HG02798 (cell line): Measurements from ENCODE around the gene FBLN1.
"Not testable (repeated sequence)": the region's sequence is repeated elsewhere in the genome, so short reads cannot be mapped to it uniquely, and the experiment has no call there.

Experiments used
- ATAC-seq: cut with Tn5 transposase; IDR thresholded peaks from one replicate; pipeline ENCODE4 v1.9.1; 2021; ENCODE audit warnings: mild to moderate bottlenecking; ENCODE audit not compliant: unreplicated experiment, poor library complexity

Gene FBLN1

DNA sequence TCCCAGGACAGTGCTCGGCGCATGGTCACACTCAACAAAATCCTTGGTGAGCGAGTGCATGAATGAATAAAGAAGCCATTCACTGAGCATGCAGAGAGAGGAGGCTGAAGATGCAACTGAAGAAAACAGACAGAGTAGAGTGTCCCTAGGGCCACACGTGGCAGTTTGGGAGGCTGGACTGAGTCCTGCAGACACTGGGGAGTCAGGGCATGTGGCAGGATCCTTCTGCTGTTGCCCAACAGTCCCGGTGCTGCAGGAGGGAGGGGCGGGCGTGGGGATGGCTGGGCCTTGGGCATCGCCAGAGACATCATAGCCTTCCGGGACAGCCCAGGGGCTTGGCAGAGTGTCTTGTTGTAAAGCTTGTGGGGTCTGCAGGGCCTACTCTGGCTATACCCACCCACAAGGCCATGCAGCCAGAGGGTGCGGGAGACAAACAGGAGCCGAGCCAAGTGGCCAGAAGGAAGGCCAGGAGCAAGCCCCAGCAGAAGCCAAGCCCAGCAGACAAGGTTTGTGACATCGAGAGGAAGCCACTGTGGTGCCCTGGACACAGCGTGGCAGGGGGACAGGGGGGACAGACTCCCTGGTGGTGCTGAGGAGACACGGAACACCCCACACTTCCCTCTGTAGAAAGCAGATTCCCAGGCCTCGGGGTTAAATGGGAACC lies 26.7 kb upstream of the FBLN1 start:
- no peak for ATAC-seq

DNA sequence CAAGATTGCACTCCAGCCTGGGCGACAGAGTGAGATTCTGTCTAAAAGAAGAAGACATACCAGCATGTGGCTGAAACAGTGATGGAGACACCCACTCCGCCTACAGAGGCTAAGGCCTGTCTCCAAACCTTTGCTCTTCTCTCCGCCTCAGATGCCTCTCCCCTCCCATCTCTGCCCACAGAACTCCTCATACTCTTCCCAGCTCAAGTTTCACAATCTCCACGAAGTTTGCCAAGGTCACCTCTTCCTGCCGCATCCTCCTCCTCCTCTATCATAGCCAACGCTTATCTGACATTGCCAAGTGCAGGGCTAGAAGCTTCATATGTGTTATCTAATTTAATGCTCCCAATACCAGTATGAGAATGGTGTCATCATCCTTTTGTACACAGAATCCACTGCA lies 25.9 kb upstream of the FBLN1 start:
- no peak for ATAC-seq

DNA sequence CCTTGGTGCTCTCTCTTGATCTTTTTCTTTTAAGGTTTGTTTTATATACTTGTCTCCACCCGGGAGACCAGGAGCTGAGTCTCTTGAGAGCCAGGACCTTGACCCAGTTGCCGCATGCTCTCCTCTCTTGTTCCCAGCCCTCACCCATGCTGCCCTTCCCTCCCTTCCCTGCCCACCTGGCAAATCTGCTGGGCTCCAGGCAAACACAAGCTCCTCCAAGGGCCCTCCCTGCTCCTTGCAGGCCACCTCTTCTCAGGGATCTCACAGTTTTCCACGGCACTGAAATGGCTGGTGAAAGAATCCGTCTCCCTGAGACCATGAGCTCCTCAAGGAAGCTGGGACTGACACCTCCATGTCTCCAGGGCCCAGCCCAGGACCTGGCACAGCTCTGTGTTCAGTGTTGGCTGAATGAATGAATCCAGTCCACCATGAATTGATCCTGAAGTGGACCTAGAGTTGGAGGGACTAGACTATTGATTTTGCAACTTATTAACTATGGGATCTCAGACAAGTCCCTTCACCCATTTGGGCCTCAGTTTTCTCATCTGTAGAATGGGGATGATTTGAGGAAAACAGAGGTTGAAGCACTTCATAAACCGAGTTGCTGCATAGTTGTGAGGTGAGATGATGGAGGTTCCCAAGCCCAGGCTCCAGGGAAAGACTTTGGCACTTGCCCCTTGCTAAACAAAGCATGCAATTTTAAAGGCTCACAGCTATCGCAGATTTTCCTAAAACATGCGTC lies 25.1 kb upstream of the FBLN1 start:
- no peak for ATAC-seq

DNA sequence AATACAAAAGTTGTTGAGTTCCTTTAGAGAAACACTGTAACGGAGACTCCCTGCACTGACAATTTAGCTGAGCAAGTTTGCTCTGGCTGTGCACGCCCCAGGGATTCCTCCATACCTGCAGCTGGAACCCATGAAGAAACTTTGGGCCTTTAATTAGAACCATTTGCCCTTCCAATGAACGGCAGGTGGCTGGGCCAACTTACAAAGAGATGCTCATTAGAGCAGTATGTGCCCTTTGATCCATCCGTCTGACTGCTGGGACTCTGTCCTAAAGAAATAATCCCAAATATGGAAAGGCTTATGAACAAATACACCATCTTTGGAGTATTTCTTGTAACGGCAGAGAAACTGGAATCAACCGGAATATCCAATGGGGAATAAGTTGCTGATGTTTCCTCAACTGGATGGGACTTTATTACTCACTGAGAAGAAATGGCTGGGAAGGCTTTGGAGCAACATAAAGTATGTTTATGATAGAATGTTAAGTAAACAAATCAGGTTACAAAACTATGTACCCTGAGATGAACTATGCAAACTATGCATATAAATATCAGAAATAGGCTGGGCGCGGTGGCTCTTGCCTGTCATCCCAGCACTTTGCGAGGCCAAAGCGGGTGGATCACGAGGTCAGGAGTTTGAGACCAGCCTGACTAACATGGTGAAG lies 24.4 kb upstream of the FBLN1 start:
- no peak for ATAC-seq

DNA sequence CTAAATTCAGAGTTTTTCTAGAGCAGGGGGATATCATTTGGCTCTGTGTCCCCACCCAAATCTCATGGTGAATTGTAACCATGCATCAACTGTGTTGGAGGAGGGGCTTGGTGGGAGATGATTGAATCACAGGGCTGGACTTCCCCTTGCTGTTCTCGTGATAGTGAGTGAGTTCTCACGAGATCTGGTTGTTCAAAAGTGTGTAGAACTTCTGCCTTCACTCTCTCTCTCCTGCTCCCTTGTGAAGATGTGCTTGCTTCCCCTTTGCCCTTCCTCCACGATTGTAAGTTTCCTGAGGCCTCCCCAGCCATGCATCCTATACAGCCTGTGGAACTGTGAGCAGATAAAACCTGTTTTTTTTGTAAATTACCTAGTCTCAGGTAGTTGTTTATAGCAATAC lies 22.0 kb upstream of the FBLN1 start:
- ATAC-seq = no peak

DNA sequence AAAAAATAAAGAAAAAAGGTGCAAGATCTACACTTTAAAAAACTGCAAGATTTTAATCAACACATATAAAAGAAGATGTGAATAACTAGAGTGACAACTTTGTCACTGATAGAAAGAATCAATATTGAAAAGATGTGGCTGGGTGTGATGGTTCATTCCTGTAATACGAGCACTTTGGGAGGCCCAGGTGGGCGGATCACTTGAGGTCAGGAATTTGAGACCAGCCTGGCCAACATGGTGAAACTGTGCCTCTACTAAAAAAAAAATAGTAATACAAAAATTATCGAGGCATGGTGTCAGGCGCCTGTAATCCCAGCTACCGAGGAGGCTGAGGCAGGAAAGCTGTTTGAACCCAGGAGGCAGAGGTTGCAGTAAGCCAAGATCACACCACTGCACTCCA lies 21.0 kb upstream of the FBLN1 start:
- ATAC-seq = no peak

DNA sequence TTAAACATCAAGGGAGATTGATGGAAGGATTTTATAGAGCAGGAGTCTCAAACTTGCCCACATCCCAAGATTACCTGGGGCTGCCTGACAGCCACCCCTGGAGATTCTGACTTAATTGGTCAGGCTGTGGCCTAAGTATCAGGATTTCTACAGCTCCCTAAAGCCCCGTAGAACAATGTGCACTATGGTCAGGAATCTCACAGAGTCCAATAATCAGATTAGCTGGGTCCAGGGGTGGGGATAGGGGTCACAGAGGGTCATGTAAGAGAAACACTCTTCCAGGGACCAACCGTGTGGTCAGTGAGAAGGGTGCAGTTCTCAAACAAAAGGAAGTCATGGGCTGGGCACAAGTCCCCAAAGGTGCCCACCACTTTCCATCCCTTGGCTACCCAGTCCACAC lies 20.5 kb upstream of the FBLN1 start:
- ATAC-seq = no peak

DNA sequence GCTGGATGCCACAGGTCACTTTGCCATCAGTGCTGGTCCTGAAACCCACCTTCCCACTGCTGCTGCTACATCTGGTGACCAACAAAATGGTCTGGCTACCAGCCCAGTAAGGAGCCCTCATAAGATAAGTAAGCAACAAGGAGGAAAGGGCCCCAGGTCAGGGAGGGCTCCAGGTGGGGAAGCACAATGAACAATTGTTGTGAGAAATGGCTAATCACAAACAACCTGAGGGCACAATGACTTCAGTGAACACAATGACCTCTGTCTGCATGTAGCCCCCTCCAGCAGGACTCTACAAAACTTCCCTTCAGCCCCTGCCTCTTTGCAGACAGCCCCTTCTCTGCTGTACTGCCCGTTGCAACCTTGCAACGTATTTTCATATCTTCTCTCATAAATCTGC lies 19.4 kb upstream of the FBLN1 start:
- no peak for ATAC-seq

DNA sequence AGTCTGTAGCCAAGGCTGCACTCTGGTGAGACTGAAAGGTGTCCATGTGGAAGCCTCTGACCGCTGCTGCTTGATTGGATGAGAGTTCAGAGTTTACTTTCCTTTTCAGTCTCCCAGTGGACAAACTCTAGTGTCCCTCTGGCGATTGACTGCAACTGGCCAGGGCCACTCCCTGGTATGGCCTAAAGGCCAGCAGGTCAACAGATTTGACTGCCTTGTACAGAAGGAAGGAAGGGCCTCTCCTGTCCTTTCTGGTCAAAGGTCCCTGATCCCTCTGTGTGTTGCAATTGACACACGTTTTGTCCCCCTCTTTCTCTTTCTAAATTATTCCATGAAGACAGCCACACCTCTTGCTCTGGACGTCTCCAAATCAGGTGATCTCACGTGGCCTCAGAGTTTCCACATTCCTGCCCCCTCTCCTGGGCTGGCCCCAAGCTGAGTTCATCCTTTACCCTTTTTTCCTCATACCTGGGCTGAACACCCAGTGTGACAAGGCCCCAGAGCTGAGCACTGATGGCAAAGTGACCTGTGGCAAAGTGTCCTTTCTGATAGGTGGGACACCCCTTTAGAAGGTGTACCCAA lies 18.7 kb upstream of the FBLN1 start:
- no peak for ATAC-seq

DNA sequence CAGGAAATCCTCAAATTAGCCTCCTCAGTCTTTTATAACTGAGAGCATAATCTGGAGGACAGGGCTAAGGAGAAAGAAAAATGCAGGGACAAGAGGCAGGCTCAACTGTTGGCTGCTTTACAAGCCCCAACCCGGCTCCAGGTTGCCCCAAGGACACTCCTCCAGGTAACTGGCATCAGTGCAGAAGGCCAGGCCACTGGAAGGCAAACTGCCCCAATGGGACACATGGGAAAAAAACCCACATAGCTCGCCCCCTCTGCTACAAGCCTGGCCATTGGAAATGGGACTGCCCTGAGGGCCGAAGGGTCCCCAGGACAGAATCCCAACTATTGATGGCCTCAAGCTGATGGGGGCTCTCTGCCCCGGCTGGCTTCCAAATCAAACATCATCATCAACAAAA lies 17.9 kb upstream of the FBLN1 start:
- no peak for ATAC-seq

DNA sequence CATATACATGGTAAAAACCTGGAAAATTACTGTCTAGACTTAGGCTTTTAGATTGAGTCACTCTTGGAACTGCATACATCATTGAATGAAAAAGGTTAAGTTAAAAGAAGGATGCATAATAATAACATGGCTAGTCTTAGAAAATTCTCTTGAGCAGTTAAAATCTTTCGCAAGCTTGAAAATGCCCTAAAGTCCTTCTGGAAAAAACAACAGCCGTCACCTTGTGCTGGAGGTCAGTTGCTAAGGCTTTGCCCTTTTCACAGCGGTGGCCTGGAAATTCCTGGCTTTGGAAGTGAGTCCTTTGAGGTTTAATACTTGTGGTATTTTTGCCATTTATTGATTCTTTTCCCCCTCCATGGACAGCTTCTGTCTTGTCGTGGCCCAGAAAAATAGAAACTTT lies 17.4 kb upstream of the FBLN1 start:
- ATAC-seq = no peak

DNA sequence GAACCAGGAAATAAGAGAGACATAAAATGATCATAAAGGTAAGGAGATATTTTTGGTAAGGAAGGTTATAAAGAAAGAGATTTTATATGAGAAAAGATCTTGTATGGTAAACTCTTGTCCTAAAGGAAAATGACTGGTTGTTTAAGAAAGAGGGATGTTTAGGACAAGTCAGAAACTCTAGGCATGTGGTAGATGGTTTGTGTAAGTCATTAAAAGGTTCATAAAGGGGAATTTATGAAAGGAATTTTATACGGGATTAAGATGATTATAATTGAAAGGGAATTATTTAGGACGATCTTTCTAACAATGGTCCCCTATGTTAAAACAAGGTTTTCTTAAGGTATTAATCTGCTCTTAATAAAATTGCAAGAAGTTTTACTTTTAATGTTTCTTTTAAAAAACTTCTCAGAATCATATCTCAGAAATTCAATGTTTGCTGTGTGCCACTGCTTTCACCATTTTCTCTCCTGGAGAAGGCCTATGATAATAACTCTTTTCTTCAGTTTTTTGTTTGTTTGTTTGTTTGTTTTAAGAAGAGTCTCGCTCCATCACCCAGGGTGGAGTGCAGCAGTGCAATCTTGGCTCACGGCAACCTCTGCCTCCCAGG lies 13.8 kb upstream of the FBLN1 start:
- no peak for ATAC-seq

DNA sequence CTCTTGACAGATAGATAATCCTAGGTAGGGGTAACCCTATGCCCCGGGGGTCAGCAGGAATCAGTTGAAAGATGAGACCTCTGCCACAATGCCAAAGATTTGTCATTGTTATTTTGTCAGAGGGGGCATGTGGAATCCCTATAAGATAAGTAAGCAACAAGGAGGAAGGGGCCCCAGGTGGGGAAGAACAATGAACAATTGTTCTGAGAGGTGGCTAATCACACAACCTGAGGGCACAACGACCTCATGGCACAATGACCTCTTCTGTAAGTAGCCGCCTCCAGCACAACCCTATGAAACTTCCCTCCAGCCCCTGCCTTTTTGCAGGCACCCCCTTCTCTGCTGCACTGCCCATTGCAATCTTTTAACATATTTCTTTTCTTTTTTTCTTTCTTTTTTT lies 11.8 kb upstream of the FBLN1 start:
- ATAC-seq = no peak

DNA sequence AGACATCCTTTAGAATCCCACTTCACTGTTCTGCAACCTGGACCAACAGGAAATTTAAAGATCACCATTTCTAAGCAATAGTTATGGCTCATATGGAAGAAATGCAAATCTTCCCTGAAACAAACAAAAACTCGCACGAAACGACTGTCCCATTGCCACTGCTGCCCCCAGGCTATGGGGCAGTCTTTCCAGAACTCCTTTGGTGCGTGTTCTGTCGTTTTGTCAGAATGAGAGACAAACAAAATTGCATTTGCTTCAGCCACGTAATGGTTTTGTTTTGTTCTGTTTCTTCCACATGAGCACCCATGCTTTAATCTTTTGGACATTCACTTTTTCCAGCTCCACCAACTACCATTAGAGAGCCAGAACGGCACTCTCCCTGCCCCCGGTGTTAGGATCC lies 10.8 kb upstream of the FBLN1 start:
- no peak for ATAC-seq

DNA sequence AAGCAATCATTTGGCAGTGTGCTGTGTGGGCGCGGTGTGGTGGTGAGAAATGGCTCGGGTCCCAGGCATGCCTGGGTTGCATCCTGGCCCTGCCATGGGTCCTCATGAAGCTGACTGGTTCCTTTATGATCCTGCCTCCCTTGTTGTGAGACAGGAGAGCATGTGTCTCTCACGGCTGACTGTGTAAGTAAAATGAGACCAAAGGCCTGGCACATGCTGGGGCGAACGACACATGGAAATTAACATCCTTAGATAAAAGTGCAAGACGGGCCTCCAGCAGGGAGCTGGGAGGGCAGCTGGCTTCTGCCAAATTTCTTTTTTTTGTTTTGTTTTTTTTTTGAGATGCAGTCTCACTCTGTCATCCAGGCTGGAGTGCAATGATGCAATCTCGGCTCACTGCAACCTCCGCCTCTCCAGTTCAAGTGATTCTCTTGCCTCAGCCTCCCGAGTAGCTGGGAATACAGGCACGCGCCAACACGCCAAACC lies 9.4 kb upstream of the FBLN1 start:
- no peak for ATAC-seq

DNA sequence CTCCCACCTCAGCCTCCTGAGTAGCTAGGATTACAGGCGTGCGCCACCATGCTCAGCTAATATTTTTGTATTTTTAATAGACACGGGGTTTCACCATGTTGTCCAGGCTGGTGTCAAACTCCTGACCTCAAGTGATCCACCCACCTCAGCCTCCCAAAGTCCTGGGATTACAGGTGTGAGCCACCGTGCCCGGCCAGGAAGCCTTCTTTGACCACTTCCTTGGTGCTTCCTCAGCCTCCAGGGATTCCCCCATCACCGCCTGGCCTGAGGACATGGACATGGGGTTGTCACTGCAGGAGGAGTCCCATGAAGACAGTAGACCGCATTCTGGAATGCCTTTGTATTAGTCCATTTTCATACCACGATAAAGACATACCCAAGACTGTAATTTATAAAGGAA lies 8.4 kb upstream of the FBLN1 start:
- not testable (repeated sequence) for ATAC-seq

DNA sequence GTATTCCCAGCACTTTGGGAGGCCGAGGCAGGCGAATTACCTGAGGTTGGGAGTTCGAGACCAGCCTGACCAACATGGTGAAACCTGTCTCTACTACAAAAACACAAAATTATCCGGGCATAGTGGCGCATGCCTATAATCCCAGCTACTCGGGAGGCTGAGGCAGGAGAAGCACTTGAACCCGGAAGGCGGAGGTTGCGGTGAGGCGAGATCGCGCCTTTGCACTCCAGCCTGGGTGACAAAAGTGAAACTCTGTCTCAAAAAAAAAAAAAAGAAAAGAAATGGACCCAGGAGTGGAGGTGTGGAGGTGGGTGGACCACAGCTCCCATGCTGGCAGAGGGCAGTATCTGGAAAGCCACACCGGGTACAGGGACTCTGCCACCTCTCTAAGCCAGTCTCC lies 7.1 kb upstream of the FBLN1 start:
- not testable (repeated sequence) for ATAC-seq

DNA sequence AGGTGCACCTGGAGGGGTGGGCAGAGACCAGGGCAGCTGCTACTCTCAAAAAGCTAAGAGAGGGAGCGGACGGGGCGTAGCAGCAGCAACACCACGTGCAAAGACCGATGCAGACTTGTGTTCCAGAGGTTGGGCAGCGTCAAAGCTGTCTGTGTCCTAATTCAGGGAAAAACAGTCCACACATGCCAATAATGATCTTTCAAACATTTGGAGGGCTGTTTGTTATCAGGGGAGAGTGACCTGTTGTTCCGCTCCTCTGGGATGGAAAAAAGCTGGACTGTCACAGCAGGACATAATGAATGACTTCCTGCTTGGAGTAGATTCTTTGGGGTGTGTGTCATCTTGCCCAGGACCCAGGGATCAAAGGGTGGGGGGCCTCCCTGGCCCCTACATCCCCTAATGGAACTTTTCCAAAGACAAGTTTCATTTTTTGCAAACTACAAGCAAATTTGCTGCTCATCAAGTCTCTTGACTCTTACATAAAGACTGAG lies 6.2 kb upstream of the FBLN1 start:
- no peak for ATAC-seq

DNA sequence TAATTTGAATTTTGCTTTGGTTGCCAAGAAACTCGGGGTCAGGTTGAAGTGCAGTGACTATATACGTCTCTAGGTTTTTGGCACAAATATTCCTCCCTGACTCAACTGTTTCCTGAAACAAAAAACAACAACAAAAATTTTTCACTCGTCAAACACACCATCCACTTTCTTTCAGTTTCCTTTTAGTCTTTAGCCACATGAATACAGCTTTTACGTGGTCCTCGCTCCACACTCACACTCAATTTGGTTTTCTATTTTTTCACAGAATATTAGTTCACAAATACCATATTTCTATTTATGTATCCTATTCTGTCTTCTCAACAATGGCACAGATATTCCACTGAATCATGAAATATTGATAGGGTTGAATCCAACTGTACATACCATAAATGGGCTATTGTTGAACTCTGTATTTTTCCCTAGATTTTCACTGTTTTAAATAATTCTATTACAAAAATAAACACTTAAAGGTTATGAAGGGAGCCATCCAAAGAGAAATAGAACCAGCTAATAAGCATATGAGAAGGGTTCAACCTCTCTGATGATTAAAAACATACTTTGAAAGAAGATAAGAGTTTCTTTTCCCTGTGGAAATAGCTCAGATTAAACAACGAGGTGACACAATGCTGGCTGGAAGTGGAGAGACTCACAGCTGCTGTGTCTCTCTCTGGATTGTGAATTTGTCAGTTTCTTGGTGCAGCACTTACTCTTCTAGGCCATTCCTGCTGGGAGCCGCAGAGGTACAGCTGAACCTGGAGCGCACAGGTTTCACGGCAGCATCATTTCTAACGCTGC lies 5.1 kb upstream of the FBLN1 start:
- ATAC-seq = no peak

DNA sequence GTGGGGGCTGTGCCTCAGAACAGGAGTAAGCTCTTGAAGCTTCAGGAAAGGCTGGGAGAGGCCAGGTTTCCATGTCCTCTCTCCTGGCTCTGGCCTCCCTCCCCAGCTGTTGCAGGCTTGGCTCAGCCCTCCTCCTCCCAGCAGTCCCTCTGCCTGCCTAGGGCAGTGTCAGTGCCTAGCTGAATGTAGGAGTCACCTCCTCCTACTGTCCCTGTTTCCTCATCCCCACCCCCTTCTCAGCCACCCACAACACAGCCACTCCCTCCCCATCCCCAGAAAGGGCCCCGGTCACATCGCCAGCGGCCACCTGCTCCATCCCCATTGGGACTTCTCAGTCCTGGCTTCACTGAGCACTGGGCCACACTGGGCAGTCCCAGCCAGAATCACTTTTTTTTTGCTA lies 2.9 kb upstream of the FBLN1 start:
- ATAC-seq = no peak
